Naive B cell (primary cell): ENCODE results near the gene PCP4. TPM values are rescaled to one million over a fixed set of nuclear protein-coding genes. Genes with fewer than 3 reads are reported as not detected.

Experiments
- ATAC-seq, 2 donors: fragments of 150-1000 bp; cut with Tn5 transposase; 2 replicates each; pipeline ENCODE4 v1.10.0; 2021; ENCODE audit warnings: low read depth in 2 of 2, mild to moderate bottlenecking in 2 of 2, moderate library complexity in 2 of 2
- DNase-seq: peaks from one replicate; pipeline ENCODE4 v3.0.0; 2022
- H3K27ac Mint-ChIP-seq, 6 donors: one replicate each; pipeline ENCODE4 v1.8.0; 2020 to 2022; ENCODE audit warnings: mild to moderate bottlenecking in 6 of 6, mixed read lengths in 6 of 6, moderate library complexity in 5 of 6, inconsistent platforms in 2 of 6
- H3K27me3 Mint-ChIP-seq, 3 donors: one replicate each; pipeline ENCODE4 v1.8.0; 2021 to 2022; ENCODE audit warnings: mixed read lengths in 3 of 3, mild to moderate bottlenecking in 1 of 3
- H3K36me3 Mint-ChIP-seq, 2 donors: one replicate each; pipeline ENCODE4 v1.8.0; 2020 to 2022; ENCODE audit warnings: mixed read lengths in 2 of 2, inconsistent platforms in 1 of 2, mild to moderate bottlenecking in 1 of 2
- H3K4me1 Mint-ChIP-seq, 3 donors: one replicate each; pipeline ENCODE4 v1.8.0; 2020 to 2022; ENCODE audit warnings: mixed read lengths in 3 of 3, inconsistent platforms in 1 of 3, mild to moderate bottlenecking in 1 of 3, moderate library complexity in 1 of 3
- H3K4me3 Mint-ChIP-seq, 8 donors: one replicate each; pipeline ENCODE4 v1.8.0; 2020 to 2022; ENCODE audit warnings: mild to moderate bottlenecking in 8 of 8, mixed read lengths in 8 of 8, moderate library complexity in 8 of 8, inconsistent platforms in 2 of 8
- H3K9me3 Mint-ChIP-seq, 7 donors: one replicate each; pipeline ENCODE4 v1.8.0; 2020 to 2022; ENCODE audit warnings: mixed read lengths in 7 of 7, mild to moderate bottlenecking in 5 of 7, inconsistent platforms in 2 of 7, moderate library complexity in 1 of 7
- polyA plus RNA-seq, 6 donors: library from polyadenylated mRNA; unstranded; fragments of 300-500 nt; fragmentation: Illumina TruSeq; gene quantifications; one replicate each; pipeline ENCODE4 v1.2.3, GENCODE V29; 2021; ENCODE audit warnings: low read depth in 6 of 6

Gene PCP4
- polyA plus RNA-seq, 6 donors from 2014 or later: not detected

- Mint-ChIP-seq H3K4me1 (no peaks in the 10 kb centered on the region), H3K27me3 (peaks cover 0 to 19% (median 0%) of the 10 kb centered on the region in 3 donors), H3K27ac (no peak overlapping the region), H3K36me3 (peaks cover 0 to 7% of the 10 kb centered on the region in 2 donors), H3K9me3 (peaks cover 0 to 7% (median 1%) of the 10 kb centered on the region in 7 donors), H3K4me3 (no peak overlapping the region)
- ATAC-seq (no peak), DNase-seq (no peak)
These were observed 109.6 kb downstream of the PCP4 start for GRCh38 chr21:39976800-39977199.

Other genes with a start within 250 kb of the PCP4 start
- gene IGSF5, start 122.3 kb upstream of the PCP4 start, polyA plus RNA-seq: not detected